Measurements from ENCODE around the gene ROBO1. TPM values are rescaled to one million over a fixed set of nuclear protein-coding genes. Genes with fewer than 3 reads are reported as not detected.

Gene ROBO1
- total RNA-seq, 1 experiment from 2014 or later, result 32.2 TPM

- intact Hi-C loops (cut with micrococcal nuclease), result no loop called here
- no peak overlapping the region for H3K27ac Mint-ChIP-seq (ENCODE audit: low read depth, unreplicated experiment)
- H3K4me3 Mint-ChIP-seq (ENCODE audit: unreplicated experiment), result no peak overlapping the region
- TF ChIP-seq CTCF (IDR thresholded peaks at IDR 0.05; ENCODE audit: unreplicated experiment), result no peak
- no peaks in the 10 kb centered on the region for H3K27me3 Mint-ChIP-seq (ENCODE audit: insufficient read depth, unreplicated experiment)
- H3K9me3 Mint-ChIP-seq (ENCODE audit: unreplicated experiment), result no peaks in the 10 kb centered on the region
- BruUV-seq (replicated peaks), result no TSS peak
- CTCF ChIA-PET, result interaction anchor here (0.6 to 1.6 kb wide), 3 partner anchors 63 to 214 kb away, joined by 3 to 5 read pairs (median 3); no protein-coding TSS in a partner anchor
- POLR2A ChIA-PET, result interaction anchor here (0.8 to 1.8 kb wide), 8 partner anchors 9 to 226 kb away, joined by 3 to 8 read pairs (median 4); no protein-coding TSS in a partner anchor
- H3K4me1 Mint-ChIP-seq (ENCODE audit: insufficient read depth, unreplicated experiment), result peaks cover 5% of the 10 kb centered on the region
- no peak for DNase-seq (ENCODE audit: unreplicated experiment)
- no peaks in the 10 kb centered on the region for H3K36me3 Mint-ChIP-seq (ENCODE audit: insufficient read depth, unreplicated experiment)
These were observed 975.6 kb downstream of the ROBO1 start for GRCh38 chr3:78792212-78792611.

GRCh38 chr3:78791753-78792152 lies 976.0 kb downstream of the ROBO1 start:
- H3K36me3 Mint-ChIP-seq (ENCODE audit: insufficient read depth, unreplicated experiment), result no peaks in the 10 kb centered on the region
- no peak overlapping the region for H3K27ac Mint-ChIP-seq (ENCODE audit: low read depth, unreplicated experiment)
- TF ChIP-seq CTCF (IDR thresholded peaks at IDR 0.05; ENCODE audit: unreplicated experiment), result no peak
- peaks cover 5% of the 10 kb centered on the region for H3K4me1 Mint-ChIP-seq (ENCODE audit: insufficient read depth, unreplicated experiment)
- H3K4me3 Mint-ChIP-seq (ENCODE audit: unreplicated experiment), result no peak overlapping the region
- BruUV-seq (replicated peaks), result no TSS peak
- DNase-seq (ENCODE audit: unreplicated experiment), result no peak
- intact Hi-C loops (cut with micrococcal nuclease), result no loop called here
- no peaks in the 10 kb centered on the region for H3K27me3 Mint-ChIP-seq (ENCODE audit: insufficient read depth, unreplicated experiment)
- ChIA-PET POLR2A (interaction anchor here (1.0 to 1.8 kb wide), 8 partner anchors 10 to 226 kb away, joined by 3 to 8 read pairs (median 4); no protein-coding TSS in a partner anchor), CTCF (interaction anchor here (0.9 to 1.6 kb wide), 3 partner anchors 13 to 63 kb away, joined by 3 to 5 read pairs (median 3); no protein-coding TSS in a partner anchor)
- H3K9me3 Mint-ChIP-seq (ENCODE audit: unreplicated experiment), result no peaks in the 10 kb centered on the region

GRCh38 chr3:78788839-78789238 lies 979.0 kb downstream of the ROBO1 start:
- no peak for TF ChIP-seq CTCF (IDR thresholded peaks at IDR 0.05; ENCODE audit: unreplicated experiment)
- CTCF ChIA-PET, result no interaction called here
- H3K27ac Mint-ChIP-seq (ENCODE audit: low read depth, unreplicated experiment), result no peak overlapping the region
- no TSS peak for BruUV-seq (replicated peaks)
- intact Hi-C loops (cut with micrococcal nuclease), result no loop called here
- no peak overlapping the region for H3K4me3 Mint-ChIP-seq (ENCODE audit: unreplicated experiment)
- no peaks in the 10 kb centered on the region for H3K36me3 Mint-ChIP-seq (ENCODE audit: insufficient read depth, unreplicated experiment)
- DNase-seq (ENCODE audit: unreplicated experiment), result no peak
- POLR2A ChIA-PET, result interaction anchor here (0.7 to 1.3 kb wide), 2 partner anchors 10 to 37 kb away, joined by 3 read pairs; no protein-coding TSS in a partner anchor
- H3K9me3 Mint-ChIP-seq (ENCODE audit: unreplicated experiment), result no peaks in the 10 kb centered on the region
- no peaks in the 10 kb centered on the region for H3K27me3 Mint-ChIP-seq (ENCODE audit: insufficient read depth, unreplicated experiment)
- H3K4me1 Mint-ChIP-seq (ENCODE audit: insufficient read depth, unreplicated experiment), result peaks cover 10% of the 10 kb centered on the region

GRCh38 chr3:78785004-78785403 lies 982.8 kb downstream of the ROBO1 start:
- intact Hi-C loops (cut with micrococcal nuclease), result no loop called here
- Mint-ChIP-seq H3K27ac (ENCODE audit: low read depth, unreplicated experiment) (no peak overlapping the region), H3K27me3 (ENCODE audit: insufficient read depth, unreplicated experiment) (no peaks in the 10 kb centered on the region), H3K4me1 (ENCODE audit: insufficient read depth, unreplicated experiment) (peaks cover 10% of the 10 kb centered on the region), H3K36me3 (ENCODE audit: insufficient read depth, unreplicated experiment) (peaks cover 6% of the 10 kb centered on the region), H3K4me3 (ENCODE audit: unreplicated experiment) (no peak overlapping the region), H3K9me3 (ENCODE audit: unreplicated experiment) (peaks cover 8% of the 10 kb centered on the region)
- no peak for TF ChIP-seq CTCF (IDR thresholded peaks at IDR 0.05; ENCODE audit: unreplicated experiment)
- ChIA-PET CTCF (no interaction called here), POLR2A (interaction anchor here (0.8 to 1.3 kb wide), 2 partner anchors 47 to 53 kb away, joined by 3 read pairs; no protein-coding TSS in a partner anchor)
- no peak for DNase-seq (ENCODE audit: unreplicated experiment)
- BruUV-seq (replicated peaks), result no TSS peak

All from MCF 10A (cell line).